ENCODE results near the gene NAA80. TPM values are rescaled to one million over a fixed set of nuclear protein-coding genes. Genes with fewer than 3 reads are reported as not detected.

NAA80 gene
- total RNA-seq, 1 donor from 2014 or later = 10.1 TPM

- Histone ChIP-seq H3K27me3 (no peaks in the 10 kb centered on the region), H3K4me2 (no peak overlapping the region), H2AFZ (replicated peaks) (no peak overlapping the region), H3K9ac (no peak overlapping the region), H3K36me3 (no peaks in the 10 kb centered on the region), H3K79me2 (ENCODE audit: low read depth) (peaks cover 44% of the 10 kb centered on the region), H3K9me3 (ENCODE audit: low read depth) (no peaks in the 10 kb centered on the region), H3K27ac (no peak overlapping the region), H4K20me1 (ENCODE audit: low read depth) (peaks cover 36% of the 10 kb centered on the region), H3F3A (ENCODE audit: low read depth) (peaks cover 35% of the 10 kb centered on the region), H3K4me3 (no peak overlapping the region), H3K4me1 (peaks cover 34% of the 10 kb centered on the region)
- Mint-ChIP-seq H3K27ac (peak overlapping the region; percentile 53), H3K4me1 (peaks cover 54% of the 10 kb centered on the region), H3K4me3 (peak overlapping the region; percentile 88), H3K36me3 (peaks cover 16% of the 10 kb centered on the region), H3K9me3 (no peaks in the 10 kb centered on the region), H3K27me3 (ENCODE audit: insufficient read depth, low read depth) (peaks cover 4% of the 10 kb centered on the region)
- DNase-seq (ENCODE audit: low spot score) = no peak
- TF ChIP-seq EZH2phosphoT487 (IDR thresholded peaks at IDR 0.05) = no peak
- no peak for TF ChIP-seq EZH2 (IDR thresholded peaks at IDR 0.05)
- TF ChIP-seq, protein P1, sequence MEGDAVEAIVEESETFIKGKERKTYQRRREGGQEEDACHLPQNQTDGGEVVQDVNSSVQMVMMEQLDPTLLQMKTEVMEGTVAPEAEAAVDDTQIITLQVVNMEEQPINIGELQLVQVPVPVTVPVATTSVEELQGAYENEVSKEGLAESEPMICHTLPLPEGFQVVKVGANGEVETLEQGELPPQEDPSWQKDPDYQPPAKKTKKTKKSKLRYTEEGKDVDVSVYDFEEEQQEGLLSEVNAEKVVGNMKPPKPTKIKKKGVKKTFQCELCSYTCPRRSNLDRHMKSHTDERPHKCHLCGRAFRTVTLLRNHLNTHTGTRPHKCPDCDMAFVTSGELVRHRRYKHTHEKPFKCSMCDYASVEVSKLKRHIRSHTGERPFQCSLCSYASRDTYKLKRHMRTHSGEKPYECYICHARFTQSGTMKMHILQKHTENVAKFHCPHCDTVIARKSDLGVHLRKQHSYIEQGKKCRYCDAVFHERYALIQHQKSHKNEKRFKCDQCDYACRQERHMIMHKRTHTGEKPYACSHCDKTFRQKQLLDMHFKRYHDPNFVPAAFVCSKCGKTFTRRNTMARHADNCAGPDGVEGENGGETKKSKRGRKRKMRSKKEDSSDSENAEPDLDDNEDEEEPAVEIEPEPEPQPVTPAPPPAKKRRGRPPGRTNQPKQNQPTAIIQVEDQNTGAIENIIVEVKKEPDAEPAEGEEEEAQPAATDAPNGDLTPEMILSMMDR (IDR thresholded peaks at IDR 0.05) = no peak
These were observed 23.9 kb upstream of the NAA80 start for GRCh38 chr3:50323092-50323600.

GRCh38 chr3:50322386-50323091, 23.3 kb upstream of the NAA80 start, which contains the start of gene HYAL2:
Gene HYAL2 (minus strand): TSS chr3:50322745. CDS start chr3:50320489, 2,256 bp downstream.
- H3K27me3 ChIP-seq = no peaks in the 10 kb centered on the region
- peak within 1 kb of the TSS; percentile 99 for H3K27ac ChIP-seq
- H3K4me2 ChIP-seq = peak within 1 kb of the TSS; percentile 88
- DNase-seq (ENCODE audit: low spot score) = peak; percentile 61
- H3K9me3 ChIP-seq (ENCODE audit: low read depth) = no peaks in the 10 kb centered on the region
- peak within 1 kb of the TSS; percentile 91 for H3K9ac ChIP-seq
- peaks cover 34% of the 10 kb centered on the region for H3K4me1 ChIP-seq
- peak within 1 kb of the TSS; percentile 84 for H3K4me3 ChIP-seq
- Mint-ChIP-seq H3K4me3 (peak within 1 kb of the TSS; percentile 88), H3K36me3 (peaks cover 17% of the 10 kb centered on the region), H3K27me3 (ENCODE audit: insufficient read depth, low read depth) (peaks cover 4% of the 10 kb centered on the region), H3K27ac (peak within 1 kb of the TSS; percentile 100), H3K9me3 (no peaks in the 10 kb centered on the region), H3K4me1 (peaks cover 51% of the 10 kb centered on the region)
- H3K36me3 ChIP-seq = no peaks in the 10 kb centered on the region
- H3K79me2 ChIP-seq (ENCODE audit: low read depth) = peaks cover 46% of the 10 kb centered on the region
- H2AFZ ChIP-seq (replicated peaks) = peak within 1 kb of the TSS; percentile 95
- TF ChIP-seq EZH2phosphoT487 (IDR thresholded peaks at IDR 0.05) (no peak), EZH2 (IDR thresholded peaks at IDR 0.05) (no peak)
- TF ChIP-seq, protein P1 (IDR thresholded peaks at IDR 0.05) = no peak
- peaks cover 35% of the 10 kb centered on the region for H3F3A ChIP-seq (ENCODE audit: low read depth)
- H4K20me1 ChIP-seq (ENCODE audit: low read depth) = peaks cover 40% of the 10 kb centered on the region

GRCh38 chr3:50322115-50322385, 22.8 kb upstream of the NAA80 start:
- H3K4me3 Mint-ChIP-seq = peak overlapping the region; percentile 88
- no peaks in the 10 kb centered on the region for H3K9me3 Mint-ChIP-seq
- H3K27me3 Mint-ChIP-seq (ENCODE audit: insufficient read depth, low read depth) = peaks cover 4% of the 10 kb centered on the region
- Histone ChIP-seq H3K4me3 (peak overlapping the region; percentile 84), H3K27me3 (no peaks in the 10 kb centered on the region), H3K4me2 (peak overlapping the region; percentile 88), H3K79me2 (ENCODE audit: low read depth) (peaks cover 45% of the 10 kb centered on the region), H4K20me1 (ENCODE audit: low read depth) (peaks cover 37% of the 10 kb centered on the region), H3F3A (ENCODE audit: low read depth) (peaks cover 35% of the 10 kb centered on the region), H3K4me1 (peaks cover 30% of the 10 kb centered on the region), H3K36me3 (no peaks in the 10 kb centered on the region), H3K9me3 (ENCODE audit: low read depth) (no peaks in the 10 kb centered on the region), H3K27ac (no peak overlapping the region), H3K9ac (no peak overlapping the region), H2AFZ (replicated peaks) (peak overlapping the region; percentile 30)
- TF ChIP-seq, protein P1 (IDR thresholded peaks at IDR 0.05) = no peak
- no peak for TF ChIP-seq EZH2phosphoT487 (IDR thresholded peaks at IDR 0.05)
- no peak for TF ChIP-seq EZH2 (IDR thresholded peaks at IDR 0.05)
- H3K36me3 Mint-ChIP-seq = peaks cover 20% of the 10 kb centered on the region
- peaks cover 51% of the 10 kb centered on the region for H3K4me1 Mint-ChIP-seq
- DNase-seq (ENCODE audit: low spot score) = no peak
- H3K27ac Mint-ChIP-seq = no peak overlapping the region
